ENCODE data around the gene FGG. TPM values are rescaled to one million over a fixed set of nuclear protein-coding genes. Genes with fewer than 3 reads are reported as not detected.
A peak's percentile ranks its signal among the peaks of the same experiment; 100 is the strongest.

FGG gene
- total and polyA plus RNA-seq, 2 of the 13 experiments (the other 11 are each of a cell fraction or from before 2014, with no cell fraction given), result 1,037 to 2,423 TPM

DNA sequence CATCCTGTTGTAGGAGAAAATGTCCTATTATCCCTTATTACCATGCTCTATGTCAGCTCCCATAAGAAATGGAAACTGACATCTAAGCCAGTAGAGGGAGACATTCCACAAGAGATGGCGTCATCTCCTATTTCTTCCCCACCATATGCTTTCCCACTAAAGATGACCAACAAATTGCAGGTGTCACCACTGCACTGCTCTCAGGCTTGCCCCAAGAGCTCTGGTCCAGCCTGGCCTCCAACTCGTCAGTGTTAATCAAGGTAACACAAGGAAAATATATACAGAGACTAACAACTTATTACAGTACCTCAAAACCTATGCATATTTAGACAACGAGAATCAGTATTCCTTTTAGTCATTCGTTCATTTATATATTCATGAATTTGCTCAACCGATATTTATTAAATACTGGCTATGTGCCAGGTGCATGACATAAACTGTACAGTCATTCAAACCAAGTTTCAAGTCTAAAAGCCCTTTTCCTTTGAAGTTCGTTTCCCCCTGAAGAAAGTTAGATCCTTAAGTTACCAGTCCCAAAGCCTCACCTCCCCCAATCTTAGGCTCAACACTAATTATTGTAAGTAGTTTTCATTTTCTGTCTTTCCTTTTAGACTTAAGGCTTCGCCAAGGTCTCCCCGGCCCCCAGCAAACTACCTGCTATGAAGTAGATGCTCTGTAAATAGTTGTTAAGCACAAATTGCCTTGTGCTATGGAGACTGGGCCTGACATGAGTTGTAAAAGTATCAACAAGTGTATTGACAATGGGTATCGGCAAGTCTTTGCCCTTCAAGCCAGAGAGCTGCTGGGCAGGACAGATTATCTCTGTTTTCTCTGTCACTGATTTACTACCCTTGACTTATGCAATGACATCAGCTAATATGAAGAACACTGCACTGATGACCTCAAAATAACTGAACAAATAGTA, 52.7 kb downstream of the FGG start (continued):
- TF ChIP-seq ASH2L (IDR thresholded peaks at IDR 0.05; ENCODE audit: insufficient read length, low read depth, low read length), result peak; percentile 77
- TF ChIP-seq, protein P1, sequence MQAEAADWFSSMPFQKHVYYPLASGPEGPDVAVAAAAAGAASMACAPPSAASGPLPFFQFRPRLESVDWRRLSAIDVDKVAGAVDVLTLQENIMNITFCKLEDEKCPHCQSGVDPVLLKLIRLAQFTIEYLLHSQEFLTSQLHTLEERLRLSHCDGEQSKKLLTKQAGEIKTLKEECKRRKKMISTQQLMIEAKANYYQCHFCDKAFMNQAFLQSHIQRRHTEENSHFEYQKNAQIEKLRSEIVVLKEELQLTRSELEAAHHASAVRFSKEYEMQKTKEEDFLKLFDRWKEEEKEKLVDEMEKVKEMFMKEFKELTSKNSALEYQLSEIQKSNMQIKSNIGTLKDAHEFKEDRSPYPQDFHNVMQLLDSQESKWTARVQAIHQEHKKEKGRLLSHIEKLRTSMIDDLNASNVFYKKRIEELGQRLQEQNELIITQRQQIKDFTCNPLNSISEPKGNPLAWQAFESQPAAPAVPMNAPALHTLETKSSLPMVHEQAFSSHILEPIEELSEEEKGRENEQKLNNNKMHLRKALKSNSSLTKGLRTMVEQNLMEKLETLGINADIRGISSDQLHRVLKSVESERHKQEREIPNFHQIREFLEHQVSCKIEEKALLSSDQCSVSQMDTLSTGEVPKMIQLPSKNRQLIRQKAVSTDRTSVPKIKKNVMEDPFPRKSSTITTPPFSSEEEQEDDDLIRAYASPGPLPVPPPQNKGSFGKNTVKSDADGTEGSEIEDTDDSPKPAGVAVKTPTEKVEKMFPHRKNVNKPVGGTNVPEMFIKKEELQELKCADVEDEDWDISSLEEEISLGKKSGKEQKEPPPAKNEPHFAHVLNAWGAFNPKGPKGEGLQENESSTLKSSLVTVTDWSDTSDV (CRISPR knock-in tag; IDR thresholded peaks at IDR 0.05), result no peak
- TF ChIP-seq, protein P2, sequence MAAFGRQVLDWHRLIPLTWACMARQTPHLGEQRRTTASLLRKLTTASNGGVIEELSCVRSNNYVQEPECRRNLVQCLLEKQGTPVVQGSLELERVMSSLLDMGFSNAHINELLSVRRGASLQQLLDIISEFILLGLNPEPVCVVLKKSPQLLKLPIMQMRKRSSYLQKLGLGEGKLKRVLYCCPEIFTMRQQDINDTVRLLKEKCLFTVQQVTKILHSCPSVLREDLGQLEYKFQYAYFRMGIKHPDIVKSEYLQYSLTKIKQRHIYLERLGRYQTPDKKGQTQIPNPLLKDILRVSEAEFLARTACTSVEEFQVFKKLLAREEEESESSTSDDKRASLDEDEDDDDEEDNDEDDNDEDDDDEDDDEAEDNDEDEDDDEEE (CRISPR knock-in tag; IDR thresholded peaks at IDR 0.05), result no peak
- TF ChIP-seq, protein P3, sequence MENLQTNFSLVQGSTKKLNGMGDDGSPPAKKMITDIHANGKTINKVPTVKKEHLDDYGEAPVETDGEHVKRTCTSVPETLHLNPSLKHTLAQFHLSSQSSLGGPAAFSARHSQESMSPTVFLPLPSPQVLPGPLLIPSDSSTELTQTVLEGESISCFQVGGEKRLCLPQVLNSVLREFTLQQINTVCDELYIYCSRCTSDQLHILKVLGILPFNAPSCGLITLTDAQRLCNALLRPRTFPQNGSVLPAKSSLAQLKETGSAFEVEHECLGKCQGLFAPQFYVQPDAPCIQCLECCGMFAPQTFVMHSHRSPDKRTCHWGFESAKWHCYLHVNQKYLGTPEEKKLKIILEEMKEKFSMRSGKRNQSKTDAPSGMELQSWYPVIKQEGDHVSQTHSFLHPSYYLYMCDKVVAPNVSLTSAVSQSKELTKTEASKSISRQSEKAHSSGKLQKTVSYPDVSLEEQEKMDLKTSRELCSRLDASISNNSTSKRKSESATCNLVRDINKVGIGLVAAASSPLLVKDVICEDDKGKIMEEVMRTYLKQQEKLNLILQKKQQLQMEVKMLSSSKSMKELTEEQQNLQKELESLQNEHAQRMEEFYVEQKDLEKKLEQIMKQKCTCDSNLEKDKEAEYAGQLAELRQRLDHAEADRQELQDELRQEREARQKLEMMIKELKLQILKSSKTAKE (CRISPR knock-in tag; IDR thresholded peaks at IDR 0.05; ENCODE audit: borderline replicate concordance), result peak; percentile 94
- no peak for TF ChIP-seq ZNF17 (CRISPR knock-in tag; IDR thresholded peaks at IDR 0.05)
- peak; percentile 53; the same call in 1 of the 2 replicates for TF ChIP-seq FOXP1 (IDR thresholded peaks at IDR 0.05)
- peak; percentile 98 for TF ChIP-seq FOXP1 (CRISPR knock-in tag; IDR thresholded peaks at IDR 0.05)
- no peak for TF ChIP-seq HNRNPK (IDR thresholded peaks at IDR 0.05; ENCODE audit: low read depth, low read length, poor library complexity, severe bottlenecking)
- 0 out of 2 replicates have a peak, but pooled peaks have one; percentile 50 for TF ChIP-seq ZNF33A (CRISPR knock-in tag; IDR thresholded peaks at IDR 0.05; ENCODE audit: borderline replicate concordance)
- TF ChIP-seq MED1 (CRISPR knock-in tag; IDR thresholded peaks at IDR 0.05), result peak; percentile 97
- no peak for TF ChIP-seq ZNF260 (CRISPR knock-in tag; IDR thresholded peaks at IDR 0.05; ENCODE audit: borderline replicate concordance, low read depth)
- TF ChIP-seq CENPT (CRISPR knock-in tag; IDR thresholded peaks at IDR 0.05; ENCODE audit: low read depth), result no peak
- no peak for TF ChIP-seq SRSF9 (IDR thresholded peaks at IDR 0.05; ENCODE audit: borderline replicate concordance, insufficient read depth, low read depth, low read length, poor library complexity, severe bottlenecking)
- TF ChIP-seq TBL1XR1 (IDR thresholded peaks at IDR 0.05; ENCODE audit: borderline replicate concordance, low read length, partially characterized antibody), result peak; percentile 84
- TF ChIP-seq PHF5A (CRISPR knock-in tag; IDR thresholded peaks at IDR 0.05; ENCODE audit: low read depth, unreplicated experiment), result no peak
- 0 out of 2 replicates have a peak, but pooled peaks have one; percentile 29 for TF ChIP-seq IRX3 (CRISPR knock-in tag; IDR thresholded peaks at IDR 0.05; ENCODE audit: borderline replicate concordance, low read depth)
- TF ChIP-seq, protein P4, sequence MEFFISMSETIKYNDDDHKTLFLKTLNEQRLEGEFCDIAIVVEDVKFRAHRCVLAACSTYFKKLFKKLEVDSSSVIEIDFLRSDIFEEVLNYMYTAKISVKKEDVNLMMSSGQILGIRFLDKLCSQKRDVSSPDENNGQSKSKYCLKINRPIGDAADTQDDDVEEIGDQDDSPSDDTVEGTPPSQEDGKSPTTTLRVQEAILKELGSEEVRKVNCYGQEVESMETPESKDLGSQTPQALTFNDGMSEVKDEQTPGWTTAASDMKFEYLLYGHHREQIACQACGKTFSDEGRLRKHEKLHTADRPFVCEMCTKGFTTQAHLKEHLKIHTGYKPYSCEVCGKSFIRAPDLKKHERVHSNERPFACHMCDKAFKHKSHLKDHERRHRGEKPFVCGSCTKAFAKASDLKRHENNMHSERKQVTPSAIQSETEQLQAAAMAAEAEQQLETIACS (CRISPR knock-in tag; IDR thresholded peaks at IDR 0.05), result no peak
- no peak for TF ChIP-seq ZNF883 (CRISPR knock-in tag; IDR thresholded peaks at IDR 0.05; ENCODE audit: not compliant biosample characterization)

Data from HepG2 (cell line).